NT2/D1 (cell line): ENCODE measurements around the gene SUPT7L.
"Not testable (repeated sequence)": the region's sequence is repeated elsewhere in the genome, so short reads cannot be mapped to it uniquely, and the experiment has no call there.

Source experiments
- YY1 ChIP-seq: IDR thresholded peaks from 2 replicates; pipeline ENCODE4 v1.6.1; 2011; ENCODE audit not compliant: insufficient read length, insufficient read depth
- ZNF274 ChIP-seq: IDR thresholded peaks from 2 replicates; pipeline ENCODE4 v1.6.1; 2011; ENCODE audit warnings: mild to moderate bottlenecking, low read depth, low read length

- TF ChIP-seq ZNF274, YY1: not testable (repeated sequence)
Measured at GRCh38 chr2:27685006-27685405, 21.6 kb upstream of the SUPT7L start.
